ENCODE data around the gene SYT6.

DNA sequence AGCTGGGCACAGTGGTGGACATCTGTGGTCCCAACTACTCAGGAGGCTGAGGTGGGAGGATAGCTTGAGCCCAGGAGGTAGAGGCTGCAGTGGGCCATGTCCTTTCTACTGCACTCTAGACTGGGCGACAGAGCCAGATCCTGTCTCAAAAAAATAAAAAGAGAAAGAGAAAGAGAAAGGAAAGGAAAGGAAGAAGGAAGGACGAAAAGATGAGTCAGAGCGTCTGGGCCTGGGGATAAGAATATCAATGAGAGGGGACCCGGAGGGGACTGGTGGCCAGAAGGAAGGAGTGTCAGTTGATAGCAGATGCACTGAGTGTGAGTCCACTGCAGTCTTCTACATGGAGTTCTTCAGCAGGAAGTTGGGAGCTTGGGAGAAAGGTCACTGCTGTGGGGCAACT lies 75.6 kb downstream of the SYT6 start:
- TF ChIP-seq, protein P1, sequence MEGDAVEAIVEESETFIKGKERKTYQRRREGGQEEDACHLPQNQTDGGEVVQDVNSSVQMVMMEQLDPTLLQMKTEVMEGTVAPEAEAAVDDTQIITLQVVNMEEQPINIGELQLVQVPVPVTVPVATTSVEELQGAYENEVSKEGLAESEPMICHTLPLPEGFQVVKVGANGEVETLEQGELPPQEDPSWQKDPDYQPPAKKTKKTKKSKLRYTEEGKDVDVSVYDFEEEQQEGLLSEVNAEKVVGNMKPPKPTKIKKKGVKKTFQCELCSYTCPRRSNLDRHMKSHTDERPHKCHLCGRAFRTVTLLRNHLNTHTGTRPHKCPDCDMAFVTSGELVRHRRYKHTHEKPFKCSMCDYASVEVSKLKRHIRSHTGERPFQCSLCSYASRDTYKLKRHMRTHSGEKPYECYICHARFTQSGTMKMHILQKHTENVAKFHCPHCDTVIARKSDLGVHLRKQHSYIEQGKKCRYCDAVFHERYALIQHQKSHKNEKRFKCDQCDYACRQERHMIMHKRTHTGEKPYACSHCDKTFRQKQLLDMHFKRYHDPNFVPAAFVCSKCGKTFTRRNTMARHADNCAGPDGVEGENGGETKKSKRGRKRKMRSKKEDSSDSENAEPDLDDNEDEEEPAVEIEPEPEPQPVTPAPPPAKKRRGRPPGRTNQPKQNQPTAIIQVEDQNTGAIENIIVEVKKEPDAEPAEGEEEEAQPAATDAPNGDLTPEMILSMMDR (IDR thresholded peaks at IDR 0.05), result no peak
- TF ChIP-seq POLR2AphosphoS5 (IDR thresholded peaks at IDR 0.05; ENCODE audit: low read depth, low read length), result no peak
- TF ChIP-seq SIN3A (IDR thresholded peaks at IDR 0.05; ENCODE audit: borderline replicate concordance, insufficient read depth, low read depth, low read length), result no peak
- no peak for TF ChIP-seq TCF7L2 (IDR thresholded peaks at IDR 0.05; ENCODE audit: low read depth, low read length)
- TF ChIP-seq, protein P2, sequence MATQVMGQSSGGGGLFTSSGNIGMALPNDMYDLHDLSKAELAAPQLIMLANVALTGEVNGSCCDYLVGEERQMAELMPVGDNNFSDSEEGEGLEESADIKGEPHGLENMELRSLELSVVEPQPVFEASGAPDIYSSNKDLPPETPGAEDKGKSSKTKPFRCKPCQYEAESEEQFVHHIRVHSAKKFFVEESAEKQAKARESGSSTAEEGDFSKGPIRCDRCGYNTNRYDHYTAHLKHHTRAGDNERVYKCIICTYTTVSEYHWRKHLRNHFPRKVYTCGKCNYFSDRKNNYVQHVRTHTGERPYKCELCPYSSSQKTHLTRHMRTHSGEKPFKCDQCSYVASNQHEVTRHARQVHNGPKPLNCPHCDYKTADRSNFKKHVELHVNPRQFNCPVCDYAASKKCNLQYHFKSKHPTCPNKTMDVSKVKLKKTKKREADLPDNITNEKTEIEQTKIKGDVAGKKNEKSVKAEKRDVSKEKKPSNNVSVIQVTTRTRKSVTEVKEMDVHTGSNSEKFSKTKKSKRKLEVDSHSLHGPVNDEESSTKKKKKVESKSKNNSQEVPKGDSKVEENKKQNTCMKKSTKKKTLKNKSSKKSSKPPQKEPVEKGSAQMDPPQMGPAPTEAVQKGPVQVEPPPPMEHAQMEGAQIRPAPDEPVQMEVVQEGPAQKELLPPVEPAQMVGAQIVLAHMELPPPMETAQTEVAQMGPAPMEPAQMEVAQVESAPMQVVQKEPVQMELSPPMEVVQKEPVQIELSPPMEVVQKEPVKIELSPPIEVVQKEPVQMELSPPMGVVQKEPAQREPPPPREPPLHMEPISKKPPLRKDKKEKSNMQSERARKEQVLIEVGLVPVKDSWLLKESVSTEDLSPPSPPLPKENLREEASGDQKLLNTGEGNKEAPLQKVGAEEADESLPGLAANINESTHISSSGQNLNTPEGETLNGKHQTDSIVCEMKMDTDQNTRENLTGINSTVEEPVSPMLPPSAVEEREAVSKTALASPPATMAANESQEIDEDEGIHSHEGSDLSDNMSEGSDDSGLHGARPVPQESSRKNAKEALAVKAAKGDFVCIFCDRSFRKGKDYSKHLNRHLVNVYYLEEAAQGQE (IDR thresholded peaks at IDR 0.05; ENCODE audit: insufficient read depth in 1 of 2, low read depth in 2 of 2, low read length in 1 of 2), result no peak

Data from Panc1 (cell line).